A673 (cell line): ENCODE measurements around the gene CTPS2. TPM values are rescaled to one million over a fixed set of nuclear protein-coding genes. Genes with fewer than 3 reads are reported as not detected.

Source experiments
- BruUV-seq: library from RNA; stranded (reverse); fragments of 400-500 nt; replicated peaks from 2 replicates; lab custom pipeline; 2021; lab: Mats Ljungman, UMichigan
- CTCF ChIA-PET: fragments of 300-600 bp; sonication (Branson Sonifier 250); formaldehyde crosslinking; loops from one replicate; lab custom pipeline; 2022; ENCODE audit warnings: antibody characterized with exemption; lab: Charles Lee
- POLR2A ChIA-PET: fragments of 300-600 bp; sonication (Branson Sonifier 250); formaldehyde crosslinking; loops from one replicate; lab custom pipeline; 2022; ENCODE audit warnings: antibody characterized with exemption; ENCODE audit not compliant: low non-redundant PET; lab: Charles Lee
- DNase-seq: peaks from one replicate; pipeline ENCODE4 v3.0.0-alpha.2; 2015; ENCODE audit warnings: low spot score
- H3K27ac ChIP-seq: fragments of 200-600 bp; sonication (generic); 2 replicates; pipeline ENCODE4 v1.5.1; 2016; ENCODE audit warnings: mixed run types, low read depth, mild to moderate bottlenecking, mixed read lengths, antibody characterized with exemption, low read length; ENCODE audit not compliant: poor library complexity, severe bottlenecking
- H3K27me3 ChIP-seq: fragments of 200-600 bp; sonication (generic); replicated peaks from 2 replicates; pipeline ENCODE4 v1.6.1; 2017; ENCODE audit warnings: mixed run types, low read depth, mild to moderate bottlenecking, mixed read lengths, antibody characterized with exemption, low read length; ENCODE audit not compliant: insufficient read depth, poor library complexity
- H3K36me3 ChIP-seq: fragments of 200-600 bp; sonication (generic); 2 replicates; pipeline ENCODE4 v1.6.1; 2016; ENCODE audit warnings: mixed run types, mild to moderate bottlenecking, mixed read lengths, antibody characterized with exemption, low read length; ENCODE audit not compliant: insufficient read depth, poor library complexity, severe bottlenecking
- H3K4me1 ChIP-seq: fragments of 200-600 bp; sonication (generic); 2 replicates; pipeline ENCODE4 v1.6.1; 2017; ENCODE audit warnings: mixed run types, mild to moderate bottlenecking, mixed read lengths, antibody characterized with exemption, low read length; ENCODE audit not compliant: insufficient read depth, poor library complexity, severe bottlenecking
- H3K4me3 ChIP-seq: fragments of 200-600 bp; sonication (generic); 2 replicates; pipeline ENCODE4 v1.5.1; 2016; ENCODE audit warnings: low read depth, mixed run types, mild to moderate bottlenecking, mixed read lengths, low read length; ENCODE audit not compliant: poor library complexity, severe bottlenecking
- H3K9me3 ChIP-seq: fragments of 200-600 bp; sonication (generic); 2 replicates; pipeline ENCODE4 v1.6.1; 2016; ENCODE audit warnings: mixed run types, low read depth, mild to moderate bottlenecking, mixed read lengths, antibody characterized with exemption, low read length; ENCODE audit not compliant: poor library complexity, severe bottlenecking
- CTCF ChIP-seq: fragments of 300-800, 200-600 bp; sonication (generic); conservative IDR thresholded peaks from 2 replicates; pipeline ENCODE4 v1.5.1; 2017; ENCODE audit warnings: low read depth, mild to moderate bottlenecking, antibody characterized with exemption, low read length, moderate library complexity, mixed read lengths
- EZH2 ChIP-seq: fragments of 200-600 bp; sonication (generic); IDR thresholded peaks from 2 replicates; pipeline ENCODE4 v1.6.1; 2017; ENCODE audit warnings: borderline replicate concordance, low read depth, mild to moderate bottlenecking, mixed read lengths, antibody characterized with exemption, low read length; ENCODE audit not compliant: poor library complexity, severe bottlenecking
- intact Hi-C: fragments of 100-400 bp; cut with micrococcal nuclease; formaldehyde crosslinking; loops from one replicate; pipeline ENCODE4 v1.10.0; 2022; ENCODE audit not compliant: unreplicated experiment
- total RNA-seq: library from RNA; stranded (reverse); gene quantifications from 2 replicates; pipeline ENCODE4 v1.2.3, GENCODE V29; 2021

Gene CTPS2
- total RNA-seq, 1 experiment from 2014 or later, result 15.6 TPM

- intact Hi-C loops, result no loop called here
- Histone ChIP-seq H3K27ac (no peak overlapping the region), H3K36me3 (no peaks in the 10 kb centered on the region), H3K4me1 (no peaks in the 10 kb centered on the region), H3K4me3 (no peak overlapping the region), H3K9me3 (no peaks in the 10 kb centered on the region), H3K27me3 (no peaks in the 10 kb centered on the region)
- TF ChIP-seq EZH2, result no peak
- no peak for TF ChIP-seq CTCF
- DNase-seq, result no peak
- ChIA-PET CTCF (no interaction called here), POLR2A (no interaction called here)
- no TSS peak for BruUV-seq
Observed at GRCh38 chrX:16559206-16559619, 153.3 kb downstream of the CTPS2 start.

- DNase-seq, result no peak
- Histone ChIP-seq H3K27ac (no peak overlapping the region), H3K4me1 (no peaks in the 10 kb centered on the region), H3K4me3 (no peak overlapping the region), H3K9me3 (no peaks in the 10 kb centered on the region), H3K36me3 (no peaks in the 10 kb centered on the region), H3K27me3 (no peaks in the 10 kb centered on the region)
- intact Hi-C loops, result no loop called here
- ChIA-PET POLR2A (no interaction called here), CTCF (no interaction called here)
- no TSS peak for BruUV-seq
- no peak for TF ChIP-seq EZH2
Observed at GRCh38 chrX:16558489-16558888, 154.0 kb downstream of the CTPS2 start.

DNA sequence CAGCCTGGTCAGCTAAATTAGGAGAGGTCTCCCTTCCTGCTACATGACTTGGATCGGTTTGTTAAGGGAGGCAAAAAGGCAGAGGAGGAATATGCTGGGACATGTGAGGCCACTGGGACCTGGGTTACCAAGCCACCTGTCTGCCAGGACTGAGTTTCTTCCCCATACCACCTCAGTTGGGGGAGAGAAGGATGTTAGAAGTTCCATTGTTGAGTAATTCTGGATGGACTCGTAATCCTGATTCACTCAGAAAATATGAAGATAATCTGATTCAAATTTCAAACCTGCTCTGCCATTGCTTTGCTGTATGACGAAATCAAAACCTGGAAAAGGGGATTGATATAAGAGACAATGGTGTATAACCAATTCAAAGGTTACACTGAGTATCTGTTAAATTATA lies 159.9 kb downstream of the CTPS2 start:
- POLR2A ChIA-PET, result no interaction called here
- BruUV-seq, result no TSS peak
- intact Hi-C loops, result no loop called here
- no peaks in the 10 kb centered on the region for H3K27me3 ChIP-seq
- H3K9me3 ChIP-seq, result no peaks in the 10 kb centered on the region
- no peaks in the 10 kb centered on the region for H3K36me3 ChIP-seq
- H3K4me3 ChIP-seq, result no peak overlapping the region
- TF ChIP-seq EZH2, result no peak
- TF ChIP-seq CTCF, result no peak
- no peak for DNase-seq
- H3K27ac ChIP-seq, result no peak overlapping the region
- no peaks in the 10 kb centered on the region for H3K4me1 ChIP-seq
- CTCF ChIA-PET, result no interaction called here

DNA sequence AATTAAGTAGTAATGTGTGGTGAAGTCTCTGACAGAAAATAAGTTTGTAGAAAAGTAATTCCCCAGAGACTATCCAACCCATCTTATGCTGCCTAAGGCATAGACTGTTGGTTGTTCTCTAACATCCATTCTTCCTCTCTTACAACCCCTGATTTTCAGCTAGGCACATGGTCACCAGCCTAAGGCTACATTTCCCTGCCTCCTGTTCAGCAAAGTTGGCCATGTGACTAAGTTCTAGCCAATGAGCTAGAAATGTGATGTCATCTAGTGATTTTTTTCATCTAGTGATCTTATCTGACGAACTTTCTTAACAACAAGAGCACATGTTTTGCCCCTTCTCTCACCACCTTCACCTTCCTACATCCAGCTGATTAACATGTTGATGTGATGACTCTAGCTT lies 164.8 kb downstream of the CTPS2 start:
- ChIA-PET POLR2A (no interaction called here), CTCF (no interaction called here)
- H3K9me3 ChIP-seq, result no peaks in the 10 kb centered on the region
- no TSS peak for BruUV-seq
- H3K27me3 ChIP-seq, result peaks cover 4% of the 10 kb centered on the region
- TF ChIP-seq EZH2, result no peak
- TF ChIP-seq CTCF, result no peak
- no peak for DNase-seq
- H3K4me3 ChIP-seq, result no peak overlapping the region
- intact Hi-C loops, result no loop called here
- H3K4me1 ChIP-seq, result no peaks in the 10 kb centered on the region
- H3K36me3 ChIP-seq, result no peaks in the 10 kb centered on the region
- no peak overlapping the region for H3K27ac ChIP-seq
